ENCODE data around the gene SUN3. TPM values are rescaled to one million over a fixed set of nuclear protein-coding genes. Genes with fewer than 3 reads are reported as not detected.

SUN3 gene
- total and polyA plus RNA-seq, 9 of the 15 experiments (the other 6 are each of a cell fraction or from before 2014, with no cell fraction given), result 0.04 to 0.06 TPM; not detected in 7

DNA sequence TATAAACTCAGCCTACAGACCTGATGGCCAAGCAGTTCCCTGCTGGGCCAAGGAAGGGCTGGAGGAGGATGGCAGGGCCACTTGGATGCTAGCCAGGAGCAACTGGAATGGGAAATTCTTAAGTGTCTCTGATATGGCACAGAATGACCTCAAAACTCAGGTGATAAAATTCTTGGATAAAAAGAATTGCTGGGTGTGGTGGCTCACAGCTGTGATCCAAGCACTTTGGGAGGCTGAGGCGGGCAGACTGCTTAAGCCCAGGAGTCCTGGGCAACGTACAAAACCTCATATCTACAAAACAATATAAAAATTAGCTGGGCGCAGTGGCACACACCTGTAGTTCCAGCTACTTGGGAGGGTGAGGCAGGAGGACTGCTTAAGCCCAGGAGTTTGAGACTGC lies 66.6 kb downstream of the SUN3 start:
- H3K27me3 ChIP-seq (ENCODE audit: control insufficient read depth in 2 of 2, insufficient read depth in 2 of 2, low read length in 2 of 2), result no peaks in the 10 kb centered on the region
- H3K9ac ChIP-seq (ENCODE audit: insufficient read depth in 1 of 2, low read depth in 2 of 2, low read length in 2 of 2), result no peak overlapping the region
- TF ChIP-seq HSF4 (CRISPR knock-in tag; IDR thresholded peaks at IDR 0.05; ENCODE audit: borderline replicate concordance) (no peak), RBM39 (optimal IDR thresholded peaks at IDR 0.05; ENCODE audit: low read depth, low read length) (no peak), ASH1L (IDR thresholded peaks at IDR 0.05; ENCODE audit: borderline replicate concordance, low read depth, partially characterized antibody) (no peak), KDM1A (IDR thresholded peaks at IDR 0.05) (no peak), RFX7 (CRISPR knock-in tag; IDR thresholded peaks at IDR 0.05) (no peak)
- H3K4me3 ChIP-seq, result no peak overlapping the region
- no peaks in the 10 kb centered on the region for H3K9me1 ChIP-seq (ENCODE audit: control insufficient read depth, insufficient read depth, low read length)
- intact Hi-C loops (cut with micrococcal nuclease), result no loop called here
- no peak overlapping the region for H3K27ac ChIP-seq (ENCODE audit: extremely low read depth, low read depth, low read length)
- no peaks in the 10 kb centered on the region for H3K4me1 ChIP-seq (replicated peaks in 1 of 2; ENCODE audit: control insufficient read depth in 2 of 2, insufficient read depth in 2 of 2, low read length in 2 of 2)
- H3K36me3 ChIP-seq (ENCODE audit: control insufficient read depth, insufficient read depth, low read length), result peaks cover 66% of the 10 kb centered on the region
- no peaks in the 10 kb centered on the region for H3K9me3 ChIP-seq (replicated peaks; ENCODE audit: control insufficient read depth, insufficient read depth, low read depth, low read length)
- H4K20me1 ChIP-seq (replicated peaks; ENCODE audit: control insufficient read depth, insufficient read depth, low read length), result no peaks in the 10 kb centered on the region
- H2AFZ ChIP-seq (ENCODE audit: low read depth, low read length), result no peak overlapping the region
- POLR2A ChIA-PET, result no interaction called here
- CTCF ChIA-PET (ENCODE audit: low intra/inter-chr PET ratio), result no interaction called here
- DNase-seq (ENCODE audit: extremely low read depth in 1 of 4, low spot score in 3 of 4), result no peak
- no TSS peak for BruUV-seq (replicated peaks)
- H3K79me2 ChIP-seq (ENCODE audit: control insufficient read depth, insufficient read depth, low read length), result no peaks in the 10 kb centered on the region
- H3K4me2 ChIP-seq (ENCODE audit: insufficient read depth, low read length), result no peak overlapping the region
- no peak for FAIRE-seq
- ATAC-seq, result no peak
- in situ Hi-C loops (cut with MboI), result no loop called here
- WGBS (ENCODE audit: insufficient coverage, low coverage, missing lambda C conversion rate), result 92% methylated on average over 3 of the region's 3 CpGs

DNA sequence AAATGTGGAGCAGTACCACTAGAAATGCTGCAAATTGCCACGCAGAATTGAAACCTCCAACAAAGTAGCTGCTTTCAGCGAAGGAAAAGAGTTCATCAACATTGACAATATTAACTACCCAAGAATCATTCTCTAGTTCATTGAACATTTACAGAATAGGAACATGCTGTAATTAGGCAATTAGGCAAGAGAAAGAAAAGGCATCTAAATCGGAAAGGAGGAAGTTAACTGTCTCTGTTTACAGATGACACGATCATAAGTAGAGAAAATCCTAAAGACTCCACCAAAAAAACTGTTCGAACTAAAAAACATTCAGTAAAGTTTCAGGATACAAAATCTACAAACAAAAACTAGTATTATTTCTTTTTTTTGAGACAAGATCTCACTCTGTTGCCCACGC lies 71.8 kb downstream of the SUN3 start:
- no TSS peak for BruUV-seq (replicated peaks)
- Histone ChIP-seq H3K4me1 (replicated peaks in 1 of 2; ENCODE audit: control insufficient read depth in 2 of 2, insufficient read depth in 2 of 2, low read length in 2 of 2) (no peaks in the 10 kb centered on the region), H3K9ac (ENCODE audit: insufficient read depth in 1 of 2, low read depth in 2 of 2, low read length in 2 of 2) (no peak overlapping the region), H2AFZ (ENCODE audit: low read depth, low read length) (no peak overlapping the region), H3K4me2 (ENCODE audit: insufficient read depth, low read length) (no peak overlapping the region), H3K9me3 (replicated peaks; ENCODE audit: control insufficient read depth, insufficient read depth, low read depth, low read length) (no peaks in the 10 kb centered on the region), H4K20me1 (replicated peaks; ENCODE audit: control insufficient read depth, insufficient read depth, low read length) (no peaks in the 10 kb centered on the region), H3K27me3 (ENCODE audit: control insufficient read depth in 2 of 2, insufficient read depth in 2 of 2, low read length in 2 of 2) (no peaks in the 10 kb centered on the region), H3K9me1 (ENCODE audit: control insufficient read depth, insufficient read depth, low read length) (no peaks in the 10 kb centered on the region), H3K4me3 (no peak overlapping the region), H3K36me3 (ENCODE audit: control insufficient read depth, insufficient read depth, low read length) (peaks cover 29% of the 10 kb centered on the region; the same call in 2 of the 3 replicates), H3K27ac (ENCODE audit: extremely low read depth, low read depth, low read length) (no peak overlapping the region), H3K79me2 (ENCODE audit: control insufficient read depth, insufficient read depth, low read length) (no peaks in the 10 kb centered on the region)
- 73% methylated on average over 6 of the region's 6 CpGs for WGBS (ENCODE audit: insufficient coverage, low coverage, missing lambda C conversion rate)
- POLR2A ChIA-PET, result no interaction called here
- ATAC-seq (no peak), DNase-seq (ENCODE audit: extremely low read depth in 1 of 4, low spot score in 3 of 4) (no peak), FAIRE-seq (no peak)
- TF ChIP-seq TAF7 (tag; IDR thresholded peaks at IDR 0.05) (no peak), ZEB2 (IDR thresholded peaks at IDR 0.05) (no peak), RBM39 (optimal IDR thresholded peaks at IDR 0.05; ENCODE audit: low read depth, low read length) (no peak), CEBPZ (IDR thresholded peaks at IDR 0.05; ENCODE audit: borderline replicate concordance, low read depth, low read length) (no peak), TOE1 (IDR thresholded peaks at IDR 0.05; ENCODE audit: borderline replicate concordance) (no peak), TOE1 (CRISPR knock-in tag; IDR thresholded peaks at IDR 0.05; ENCODE audit: borderline replicate concordance, low read depth) (no peak), NFE2 (IDR thresholded peaks at IDR 0.05; ENCODE audit: low read depth) (no peak), ZSCAN29 (IDR thresholded peaks at IDR 0.05) (no peak), ZNF644 (tag; IDR thresholded peaks at IDR 0.05; ENCODE audit: low read depth) (no peak)
- in situ Hi-C loops (cut with MboI) (no loop called here), intact Hi-C loops (cut with micrococcal nuclease) (no loop called here)
- CTCF ChIA-PET (ENCODE audit: low intra/inter-chr PET ratio), result no interaction called here
